ENCODE data around the gene GPLD1. TPM values are rescaled to one million over a fixed set of nuclear protein-coding genes. Genes with fewer than 3 reads are reported as not detected.

Gene GPLD1
- total RNA-seq, 2 donors from 2014 or later = 3.1 to 13.0 TPM

DNA sequence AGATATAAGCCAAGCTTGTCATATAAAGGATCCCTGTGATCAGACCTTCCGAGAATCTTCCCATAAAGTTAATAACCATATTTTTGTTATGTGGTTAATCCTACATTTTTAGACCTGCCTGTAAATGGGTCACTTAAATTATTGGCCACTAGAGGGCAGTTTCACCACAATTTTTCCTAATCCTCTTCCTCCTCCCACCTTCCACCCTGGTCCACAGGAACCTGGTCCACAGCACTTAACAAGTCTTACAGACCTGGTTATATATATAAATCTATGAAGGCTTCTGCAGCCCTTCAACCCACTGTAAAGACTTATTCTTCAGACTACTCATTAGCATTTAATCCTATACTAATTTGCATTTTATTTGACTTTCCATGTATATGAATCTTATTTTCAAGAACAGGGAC, 58.3 kb downstream of the GPLD1 start:
- no peaks in the 10 kb centered on the region for H3K36me3 ChIP-seq
- H3K9me3 ChIP-seq = no peaks in the 10 kb centered on the region
- TF ChIP-seq CTCF (IDR thresholded peaks at IDR 0.05) (peak in 3 of 4 experiments; percentile 53 to 80 (median 62)), POLR2A (IDR thresholded peaks at IDR 0.05) (no peak)
- H3K27ac ChIP-seq = no peak overlapping the region
- no peaks in the 10 kb centered on the region for H3K4me1 ChIP-seq (replicated peaks)
- no peaks in the 10 kb centered on the region for H3K27me3 ChIP-seq (replicated peaks; ENCODE audit: insufficient read depth)
- no peak overlapping the region for H3K4me3 ChIP-seq
- DNase-seq (ENCODE audit: low spot score) = no peak
- intact Hi-C loops (cut with DNase I) = no loop called here
- 66% methylated on average over 1 of the region's 1 CpG for WGBS

DNA sequence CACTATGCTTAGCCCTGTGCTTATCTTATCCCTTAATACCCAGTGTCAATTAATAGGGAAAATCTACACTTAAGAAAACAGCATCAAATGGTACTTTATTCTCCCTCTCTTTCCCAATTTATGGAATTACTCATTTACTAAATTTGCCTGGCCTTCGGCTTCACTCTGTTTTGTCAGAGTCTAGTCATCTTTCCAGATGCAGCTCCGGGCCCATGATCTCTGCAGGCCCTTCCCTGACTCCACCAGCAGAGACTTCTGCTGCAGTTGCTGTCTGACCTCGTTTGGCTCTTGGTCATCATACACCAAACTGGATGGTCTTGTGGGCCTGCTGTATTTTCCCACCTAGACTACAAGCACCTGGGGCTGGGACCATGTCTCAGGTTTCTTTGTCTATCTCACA, 59.3 kb downstream of the GPLD1 start:
- Histone ChIP-seq H3K9me3 (no peaks in the 10 kb centered on the region), H3K27ac (no peak overlapping the region), H3K27me3 (replicated peaks; ENCODE audit: insufficient read depth) (no peaks in the 10 kb centered on the region), H3K36me3 (no peaks in the 10 kb centered on the region), H3K4me3 (no peak overlapping the region), H3K4me1 (replicated peaks) (no peaks in the 10 kb centered on the region)
- intact Hi-C loops (cut with DNase I) = no loop called here
- 76% methylated on average over 3 of the region's 3 CpGs for WGBS
- TF ChIP-seq CTCF (IDR thresholded peaks at IDR 0.05) (no peak), POLR2AphosphoS5 (IDR thresholded peaks at IDR 0.05) (no peak), POLR2A (IDR thresholded peaks at IDR 0.05) (no peak)
- no peak for DNase-seq (ENCODE audit: low spot score)

DNA sequence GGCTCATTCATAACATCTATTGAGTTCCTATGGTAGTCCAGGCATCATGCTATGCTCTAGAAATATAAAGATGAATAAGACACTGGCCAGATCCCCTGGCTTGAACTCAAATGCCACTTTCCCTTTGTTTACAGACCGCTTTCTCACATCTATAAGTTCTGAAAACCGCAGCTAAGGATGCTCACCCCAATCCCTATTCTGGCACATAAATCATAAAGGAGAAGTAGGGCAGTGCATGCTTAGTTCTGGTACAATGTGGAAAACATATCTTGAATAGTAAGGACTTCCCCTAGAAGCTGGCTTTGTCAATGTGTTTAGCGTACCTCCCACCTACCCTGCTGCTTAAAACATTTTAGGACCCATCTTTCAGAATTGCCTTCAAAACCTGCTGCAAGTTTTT, 60.2 kb downstream of the GPLD1 start:
- intact Hi-C loops (cut with DNase I) = no loop called here
- TF ChIP-seq POLR2AphosphoS5 (IDR thresholded peaks at IDR 0.05) (no peak), CTCF (IDR thresholded peaks at IDR 0.05) (no peak), POLR2A (IDR thresholded peaks at IDR 0.05) (no peak)
- Histone ChIP-seq H3K36me3 (peaks cover 0 to 2% of the 10 kb centered on the region in 2 donors), H3K4me1 (replicated peaks) (no peaks in the 10 kb centered on the region), H3K4me3 (no peak overlapping the region), H3K9me3 (no peaks in the 10 kb centered on the region), H3K27me3 (replicated peaks; ENCODE audit: insufficient read depth) (no peaks in the 10 kb centered on the region), H3K27ac (no peak overlapping the region)
- no peak for DNase-seq (ENCODE audit: low spot score)
- 71% methylated on average over 3 of the region's 3 CpGs for WGBS

DNA sequence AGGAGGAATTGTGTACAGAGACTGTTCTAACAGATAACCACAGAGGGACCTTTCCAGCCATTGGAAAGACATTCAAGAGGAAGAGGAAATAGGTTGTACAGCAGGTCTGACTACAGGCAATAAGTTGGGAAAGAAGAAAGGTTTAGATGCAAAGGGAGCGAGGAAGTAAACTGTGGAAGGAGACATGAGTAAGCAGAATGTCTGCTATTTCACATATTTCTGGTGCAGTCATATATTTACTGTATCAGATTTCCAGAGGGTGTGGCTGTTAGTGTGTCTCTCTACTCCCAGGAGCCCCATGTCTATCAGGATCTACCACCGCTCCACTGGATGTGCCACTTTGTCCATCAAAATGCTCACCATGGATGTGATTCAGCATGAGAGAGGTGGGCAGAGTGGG, 60.8 kb downstream of the GPLD1 start:
- 79% methylated on average over 2 of the region's 2 CpGs for WGBS
- no peak overlapping the region for H3K27ac ChIP-seq
- H3K4me3 ChIP-seq = no peak overlapping the region
- H3K9me3 ChIP-seq = no peaks in the 10 kb centered on the region
- H3K27me3 ChIP-seq (replicated peaks; ENCODE audit: insufficient read depth) = no peaks in the 10 kb centered on the region
- H3K36me3 ChIP-seq = peaks cover 0 to 2% of the 10 kb centered on the region in 2 donors
- TF ChIP-seq POLR2A (IDR thresholded peaks at IDR 0.05) (no peak), POLR2AphosphoS5 (IDR thresholded peaks at IDR 0.05) (no peak), CTCF (IDR thresholded peaks at IDR 0.05) (no peak)
- intact Hi-C loops (cut with DNase I) = no loop called here
- H3K4me1 ChIP-seq (replicated peaks) = no peaks in the 10 kb centered on the region
- DNase-seq (ENCODE audit: low spot score) = no peak

GRCh38 chr6:24426729-24427446, 62.5 kb downstream of the GPLD1 start:
- no peak for TF ChIP-seq POLR2A (IDR thresholded peaks at IDR 0.05)
- TF ChIP-seq CTCF (IDR thresholded peaks at IDR 0.05) = no peak
- no peak for TF ChIP-seq POLR2AphosphoS5 (IDR thresholded peaks at IDR 0.05)
- intact Hi-C loops (cut with DNase I) = no loop called here
- Histone ChIP-seq H3K36me3 (peaks cover 0 to 2% of the 10 kb centered on the region in 2 donors), H3K9me3 (no peaks in the 10 kb centered on the region), H3K4me1 (replicated peaks) (no peaks in the 10 kb centered on the region), H3K27me3 (replicated peaks; ENCODE audit: insufficient read depth) (no peaks in the 10 kb centered on the region), H3K4me3 (no peak overlapping the region), H3K27ac (no peak overlapping the region)
- WGBS = 80% methylated on average over 10 of the region's 10 CpGs
- no peak for DNase-seq (ENCODE audit: low spot score)
